ENCODE measurements around the gene ME2. TPM values are rescaled to one million over a fixed set of nuclear protein-coding genes. Genes with fewer than 3 reads are reported as not detected.
"Not testable (repeated sequence)": the region's sequence is repeated elsewhere in the genome, so short reads cannot be mapped to it uniquely, and the experiment has no call there.

The ME2 gene
- 51.4 TPM for polyA plus RNA-seq (2013, experiment 1 of 2)
- polyA plus RNA-seq (2013, experiment 2 of 2), result 52.3 TPM

GRCh38 chr18:50878345-50879301 lies at the start of gene ME2:
TSS of gene ME2 (plus strand) at chr18:50879118. CDS start at chr18:50895821, 16,703 bp downstream.
- 2% methylated on average over 78 of the region's 78 CpGs for WGBS
- Histone ChIP-seq H3K9ac (ENCODE audit: low read depth, low read length) (peak within 1 kb of the TSS; percentile 83), H3K4me3 (ENCODE audit: low read length) (peak within 1 kb of the TSS; percentile 99), H3K27ac (ENCODE audit: low read depth, low read length) (peak within 1 kb of the TSS; percentile 73), H3K4me1 (ENCODE audit: insufficient read depth, low read length) (peaks cover 14% of the 10 kb centered on the region; the same call in 1 of the 2 replicates), H3K9me3 (ENCODE audit: insufficient read depth, low read depth, low read length) (no peaks in the 10 kb centered on the region), H3K36me3 (ENCODE audit: insufficient read depth, low read length) (no peaks in the 10 kb centered on the region), H3K27me3 (ENCODE audit: insufficient read depth, low read length) (no peaks in the 10 kb centered on the region)

- Histone ChIP-seq H3K27ac (ENCODE audit: low read depth, low read length) (no peak overlapping the region), H3K4me3 (ENCODE audit: low read length) (no peak overlapping the region), H3K9me3 (ENCODE audit: insufficient read depth, low read depth, low read length) (no peaks in the 10 kb centered on the region), H3K9ac (ENCODE audit: low read depth, low read length) (no peak overlapping the region), H3K4me1 (ENCODE audit: insufficient read depth, low read length) (peaks cover 6% of the 10 kb centered on the region; the same call in 1 of the 2 replicates), H3K27me3 (ENCODE audit: insufficient read depth, low read length) (no peaks in the 10 kb centered on the region), H3K36me3 (ENCODE audit: insufficient read depth, low read length) (no peaks in the 10 kb centered on the region)
- 98% methylated on average over 5 of the region's 5 CpGs for WGBS
Observed at GRCh38 chr18:50829644-50830043, 49.3 kb upstream of the ME2 start.

GRCh38 chr18:50830544-50830943 lies 48.4 kb upstream of the ME2 start:
- no peaks in the 10 kb centered on the region for H3K9me3 ChIP-seq (ENCODE audit: insufficient read depth, low read depth, low read length)
- H3K27ac ChIP-seq (ENCODE audit: low read depth, low read length), result no peak overlapping the region
- no peak overlapping the region for H3K9ac ChIP-seq (ENCODE audit: low read depth, low read length)
- H3K27me3 ChIP-seq (ENCODE audit: insufficient read depth, low read length), result no peaks in the 10 kb centered on the region
- H3K4me3 ChIP-seq (ENCODE audit: low read length), result no peak overlapping the region
- peaks cover 5% of the 10 kb centered on the region; the same call in 1 of the 2 replicates for H3K4me1 ChIP-seq (ENCODE audit: insufficient read depth, low read length)
- WGBS, result 95% methylated on average over 5 of the region's 5 CpGs
- no peaks in the 10 kb centered on the region for H3K36me3 ChIP-seq (ENCODE audit: insufficient read depth, low read length)

GRCh38 chr18:50832754-50833153 lies 46.2 kb upstream of the ME2 start:
- Histone ChIP-seq H3K9me3 (ENCODE audit: insufficient read depth, low read depth, low read length) (no peaks in the 10 kb centered on the region), H3K36me3 (ENCODE audit: insufficient read depth, low read length) (no peaks in the 10 kb centered on the region), H3K27ac (ENCODE audit: low read depth, low read length) (no peak overlapping the region), H3K27me3 (ENCODE audit: insufficient read depth, low read length) (no peaks in the 10 kb centered on the region), H3K4me1 (ENCODE audit: insufficient read depth, low read length) (0 out of 2 replicates have a peak, but pooled peaks cover 2% of the 10 kb centered on the region), H3K9ac (ENCODE audit: low read depth, low read length) (no peak overlapping the region), H3K4me3 (ENCODE audit: low read length) (no peak overlapping the region)
- WGBS, result 95% methylated on average over 2 of the region's 2 CpGs

- WGBS, result 96% methylated on average over 7 of the region's 7 CpGs
- not testable (repeated sequence) for H3K27me3 ChIP-seq (ENCODE audit: insufficient read depth, low read length); H3K4me1 ChIP-seq (ENCODE audit: insufficient read depth, low read length)
Observed at GRCh38 chr18:50833496-50833895, 45.4 kb upstream of the ME2 start.

GRCh38 chr18:50836521-50836957 lies 42.4 kb upstream of the ME2 start:
- 100% methylated on average over 2 of the region's 2 CpGs for WGBS
- Histone ChIP-seq H3K27ac (ENCODE audit: low read depth, low read length) (no peak overlapping the region), H3K9me3 (ENCODE audit: insufficient read depth, low read depth, low read length) (no peaks in the 10 kb centered on the region), H3K9ac (ENCODE audit: low read depth, low read length) (no peak overlapping the region), H3K4me3 (ENCODE audit: low read length) (no peak overlapping the region), H3K4me1 (ENCODE audit: insufficient read depth, low read length) (no peaks in the 10 kb centered on the region), H3K36me3 (ENCODE audit: insufficient read depth, low read length) (no peaks in the 10 kb centered on the region), H3K27me3 (ENCODE audit: insufficient read depth, low read length) (no peaks in the 10 kb centered on the region)

More at GRCh38 chr18:50833496-50833895, 45.4 kb upstream of the ME2 start:
- not testable (repeated sequence) for H3K27ac ChIP-seq (ENCODE audit: low read depth, low read length); H3K9ac ChIP-seq (ENCODE audit: low read depth, low read length); H3K4me3 ChIP-seq (ENCODE audit: low read length); H3K9me3 ChIP-seq (ENCODE audit: insufficient read depth, low read depth, low read length); H3K36me3 ChIP-seq (ENCODE audit: insufficient read depth, low read length)

- WGBS, result 86% methylated on average over 2 of the region's 2 CpGs
- Histone ChIP-seq H3K9me3 (ENCODE audit: insufficient read depth, low read depth, low read length) (no peaks in the 10 kb centered on the region), H3K4me3 (ENCODE audit: low read length) (no peak overlapping the region), H3K9ac (ENCODE audit: low read depth, low read length) (no peak overlapping the region), H3K27me3 (ENCODE audit: insufficient read depth, low read length) (no peaks in the 10 kb centered on the region), H3K36me3 (ENCODE audit: insufficient read depth, low read length) (no peaks in the 10 kb centered on the region), H3K27ac (ENCODE audit: low read depth, low read length) (no peak overlapping the region), H3K4me1 (ENCODE audit: insufficient read depth, low read length) (no peaks in the 10 kb centered on the region)
Observed at GRCh38 chr18:50839341-50839740, 39.6 kb upstream of the ME2 start.

GRCh38 chr18:50839996-50840395 lies 38.9 kb upstream of the ME2 start:
- Histone ChIP-seq H3K27me3 (ENCODE audit: insufficient read depth, low read length) (no peaks in the 10 kb centered on the region), H3K4me1 (ENCODE audit: insufficient read depth, low read length) (no peaks in the 10 kb centered on the region), H3K9me3 (ENCODE audit: insufficient read depth, low read depth, low read length) (no peaks in the 10 kb centered on the region), H3K4me3 (ENCODE audit: low read length) (no peak overlapping the region), H3K27ac (ENCODE audit: low read depth, low read length) (no peak overlapping the region), H3K9ac (ENCODE audit: low read depth, low read length) (no peak overlapping the region), H3K36me3 (ENCODE audit: insufficient read depth, low read length) (no peaks in the 10 kb centered on the region)
- 89% methylated on average over 3 of the region's 3 CpGs for WGBS

- Histone ChIP-seq H3K4me3 (ENCODE audit: low read length) (no peak overlapping the region), H3K9ac (ENCODE audit: low read depth, low read length) (no peak overlapping the region), H3K27ac (ENCODE audit: low read depth, low read length) (no peak overlapping the region), H3K27me3 (ENCODE audit: insufficient read depth, low read length) (no peaks in the 10 kb centered on the region), H3K9me3 (ENCODE audit: insufficient read depth, low read depth, low read length) (no peaks in the 10 kb centered on the region), H3K36me3 (ENCODE audit: insufficient read depth, low read length) (no peaks in the 10 kb centered on the region), H3K4me1 (ENCODE audit: insufficient read depth, low read length) (no peaks in the 10 kb centered on the region)
- WGBS, result 40% methylated on average over 1 of the region's 1 CpG
Observed at GRCh38 chr18:50842846-50843245, 36.1 kb upstream of the ME2 start.

- H3K4me3 ChIP-seq (ENCODE audit: low read length), result no peak overlapping the region
- no peak overlapping the region for H3K9ac ChIP-seq (ENCODE audit: low read depth, low read length)
- H3K27ac ChIP-seq (ENCODE audit: low read depth, low read length), result no peak overlapping the region
- no peaks in the 10 kb centered on the region for H3K36me3 ChIP-seq (ENCODE audit: insufficient read depth, low read length)
- WGBS, result 95% methylated on average over 5 of the region's 6 CpGs
- no peaks in the 10 kb centered on the region for H3K9me3 ChIP-seq (ENCODE audit: insufficient read depth, low read depth, low read length)
- H3K27me3 ChIP-seq (ENCODE audit: insufficient read depth, low read length), result no peaks in the 10 kb centered on the region
- no peaks in the 10 kb centered on the region for H3K4me1 ChIP-seq (ENCODE audit: insufficient read depth, low read length)
Observed at GRCh38 chr18:50844554-50844953, 34.4 kb upstream of the ME2 start.

GRCh38 chr18:50844960-50845359 lies 34.0 kb upstream of the ME2 start:
- H3K9me3 ChIP-seq (ENCODE audit: insufficient read depth, low read depth, low read length), result no peaks in the 10 kb centered on the region
- no peak overlapping the region for H3K9ac ChIP-seq (ENCODE audit: low read depth, low read length)
- H3K27me3 ChIP-seq (ENCODE audit: insufficient read depth, low read length), result no peaks in the 10 kb centered on the region
- H3K4me3 ChIP-seq (ENCODE audit: low read length), result no peak overlapping the region
- H3K27ac ChIP-seq (ENCODE audit: low read depth, low read length), result no peak overlapping the region
- WGBS, result 89% methylated on average over 3 of the region's 3 CpGs
- no peaks in the 10 kb centered on the region for H3K36me3 ChIP-seq (ENCODE audit: insufficient read depth, low read length)
- no peaks in the 10 kb centered on the region for H3K4me1 ChIP-seq (ENCODE audit: insufficient read depth, low read length)
